IMR-90 (cell line): ENCODE results near the gene AGAP1. TPM values are rescaled to one million over a fixed set of nuclear protein-coding genes. Genes with fewer than 3 reads are reported as not detected.

ENCODE experiments used
- ATAC-seq: fragments of 200-7000 bp; cut with Tn5 transposase; 2 replicates; pipeline ENCODE4 v1.9.1; 2020; ENCODE audit warnings: low read depth, mild to moderate bottlenecking, moderate library complexity
- BruUV-seq: library from RNA; stranded (reverse); fragments of 400-500 nt; replicated peaks from 2 replicates; lab custom pipeline; 2021; lab: Mats Ljungman, UMichigan
- CTCF ChIA-PET: fragments of 300-600 bp; formaldehyde crosslinking; extraction: SDS; loops from one replicate; lab custom pipeline; 2021; ENCODE audit warnings: antibody characterized with exemption; lab: Yijun Ruan, JAX
- POLR2A ChIA-PET: fragments of 300-600 bp; sonication (Branson Sonifier 250); formaldehyde crosslinking; loops from one replicate; lab custom pipeline; 2022; ENCODE audit warnings: antibody characterized with exemption; ENCODE audit not compliant: unreplicated experiment; lab: Charles Lee
- DNase-seq: peaks from one replicate; pipeline ENCODE4 v3.0.0; 2013
- H2AFZ ChIP-seq: replicated peaks from 2 replicates; pipeline ENCODE3; 2013; ENCODE audit warnings: low read length, mild to moderate bottlenecking; ENCODE audit not compliant: poor library complexity
- H2AK5ac ChIP-seq: 2 replicates; pipeline ENCODE4 v1.6.1; 2013; ENCODE audit warnings: low read depth, low read length, inconsistent platforms
- H2AK9ac ChIP-seq: replicated peaks from 2 replicates; pipeline ENCODE3; 2013; ENCODE audit warnings: mild to moderate bottlenecking, low read depth, low read length, moderate library complexity; ENCODE audit not compliant: poor library complexity
- H2BK120ac ChIP-seq: 2 replicates; pipeline ENCODE4 v1.6.1; 2013; ENCODE audit warnings: low read depth, low read length, inconsistent platforms
- H2BK15ac ChIP-seq: 3 replicates; pipeline ENCODE4 v1.6.1; 2013; ENCODE audit warnings: low read depth, low read length, inconsistent platforms
- H2BK20ac ChIP-seq: 2 replicates; pipeline ENCODE4 v1.6.1; 2013; ENCODE audit warnings: low read depth, mild to moderate bottlenecking, inconsistent platforms, low read length, moderate library complexity
- H2BK5ac ChIP-seq: 2 replicates; pipeline ENCODE4 v1.6.1; 2013; ENCODE audit warnings: mild to moderate bottlenecking, low read depth, low read length, inconsistent platforms; ENCODE audit not compliant: poor library complexity, severe bottlenecking
- H3K14ac ChIP-seq: replicated peaks from 2 replicates; pipeline ENCODE4 v1.6.1; 2013; ENCODE audit warnings: low read depth, low read length, inconsistent platforms
- H3K18ac ChIP-seq: 2 replicates; pipeline ENCODE4 v1.6.1; 2013; ENCODE audit warnings: low read depth, low read length, control low read depth
- H3K23ac ChIP-seq: 2 replicates; pipeline ENCODE4 v1.6.1; 2013; ENCODE audit warnings: low read depth, low read length, inconsistent platforms
- H3K27ac ChIP-seq: 2 replicates; pipeline ENCODE4 v1.5.1; 2013; ENCODE audit warnings: mild to moderate bottlenecking, control low read depth, low read length; ENCODE audit not compliant: insufficient read depth
- H3K27me3 ChIP-seq: 2 replicates; pipeline ENCODE4 v1.6.1; 2013; ENCODE audit warnings: low read length; ENCODE audit not compliant: control insufficient read depth, insufficient read depth
- H3K36me3 ChIP-seq: 2 replicates; pipeline ENCODE4 v1.6.1; 2013; ENCODE audit warnings: low read length, mixed read lengths; ENCODE audit not compliant: control insufficient read depth, insufficient read depth
- H3K4ac ChIP-seq: 2 replicates; pipeline ENCODE4 v1.6.1; 2013; ENCODE audit warnings: low read depth, low read length, inconsistent platforms
- H3K4me1 ChIP-seq: 2 replicates; pipeline ENCODE4 v1.6.1; 2013; ENCODE audit warnings: low read length, mixed read lengths; ENCODE audit not compliant: control insufficient read depth, insufficient read depth
- H3K4me2 ChIP-seq: 2 replicates; pipeline ENCODE4 v1.6.1; 2013; ENCODE audit warnings: low read depth, mild to moderate bottlenecking, control low read depth, low read length, moderate library complexity
- H3K4me3 ChIP-seq: 2 replicates; pipeline ENCODE4 v1.5.1; 2013; ENCODE audit warnings: low read depth, mild to moderate bottlenecking, control low read depth, low read length, moderate library complexity; ENCODE audit not compliant: insufficient read depth
- H3K56ac ChIP-seq: 2 replicates; pipeline ENCODE4 v1.6.1; 2013; ENCODE audit warnings: low read length, inconsistent platforms; ENCODE audit not compliant: insufficient read depth; ENCODE audit errors: extremely low read depth
- H3K79me1 ChIP-seq, 2 experiments: 2 replicates each; pipeline ENCODE4 v1.6.1; 2013; ENCODE audit warnings: low read length in 2 of 2, inconsistent platforms in 1 of 2, low read depth in 1 of 2
- H3K9ac ChIP-seq: 2 replicates; pipeline ENCODE4 v1.6.1; 2013; ENCODE audit warnings: low read depth, low read length, control low read depth
- H3K9me1 ChIP-seq: 2 replicates; pipeline ENCODE4 v1.6.1; 2013; ENCODE audit warnings: low read length, inconsistent platforms; ENCODE audit not compliant: insufficient read depth
- H3K9me3 ChIP-seq: 2 replicates; pipeline ENCODE4 v1.6.1; 2013; ENCODE audit warnings: low read length; ENCODE audit not compliant: control insufficient read depth, insufficient read depth
- H4K20me1 ChIP-seq: 2 replicates; pipeline ENCODE4 v1.6.1; 2013; ENCODE audit warnings: low read length, inconsistent platforms; ENCODE audit not compliant: insufficient read depth
- H4K5ac ChIP-seq: 2 replicates; pipeline ENCODE4 v1.6.1; 2013; ENCODE audit warnings: mild to moderate bottlenecking, low read depth, low read length, control low read depth
- H4K8ac ChIP-seq, 2 experiments: 2 replicates each; pipeline ENCODE4 v1.6.1; 2013; ENCODE audit warnings: low read depth in 2 of 2, low read length in 2 of 2, control low read depth in 1 of 2, inconsistent platforms in 1 of 2
- H4K91ac ChIP-seq: 2 replicates; pipeline ENCODE4 v1.6.1; 2013; ENCODE audit warnings: low read depth, low read length, inconsistent platforms; ENCODE audit not compliant: insufficient read depth
- BHLHE40 ChIP-seq: fragments of 150-350 bp; IDR thresholded peaks from 2 replicates; pipeline ENCODE4 v1.6.1; 2016; ENCODE audit warnings: mild to moderate bottlenecking, low read depth, low read length
- CEBPB ChIP-seq: IDR thresholded peaks from 2 replicates; pipeline ENCODE4 v1.6.1; 2012; ENCODE audit warnings: low read depth, low read length, improper control_type of control experiment
- CHD1 ChIP-seq: IDR thresholded peaks from 2 replicates; pipeline ENCODE4 v1.6.1; 2012; ENCODE audit warnings: low read depth, low read length, improper control_type of control experiment
- FOS ChIP-seq: fragments of 150-350 bp; IDR thresholded peaks from 2 replicates; pipeline ENCODE4 v1.6.1; 2016; ENCODE audit warnings: low read depth, low read length
- MAZ ChIP-seq: IDR thresholded peaks from 2 replicates; pipeline ENCODE4 v1.6.1; 2012; ENCODE audit warnings: low read depth, mild to moderate bottlenecking, low read length, improper control_type of control experiment, moderate library complexity, borderline replicate concordance
- MXI1 ChIP-seq: IDR thresholded peaks from 2 replicates; pipeline ENCODE4 v1.6.1; 2012; ENCODE audit warnings: low read depth, mild to moderate bottlenecking, low read length, moderate library complexity, borderline replicate concordance
- NFE2L2 ChIP-seq: fragments of 150-350 bp; IDR thresholded peaks from 2 replicates; pipeline ENCODE4 v1.6.1; 2016; ENCODE audit warnings: low read depth, mild to moderate bottlenecking, low read length
- POLR2A ChIP-seq: IDR thresholded peaks from 2 replicates; pipeline ENCODE4 v1.6.1; 2012; ENCODE audit warnings: mild to moderate bottlenecking, low read depth, low read length
- RAD21 ChIP-seq: IDR thresholded peaks from 2 replicates; pipeline ENCODE4 v1.6.1; 2012; ENCODE audit warnings: low read length, improper control_type of control experiment
- RCOR1 ChIP-seq: IDR thresholded peaks from 2 replicates; pipeline ENCODE4 v1.6.1; 2012; ENCODE audit warnings: mild to moderate bottlenecking, low read length, improper control_type of control experiment; ENCODE audit not compliant: insufficient replicate concordance
- RFX5 ChIP-seq: IDR thresholded peaks from 2 replicates; pipeline ENCODE4 v1.8.0; 2012; ENCODE audit warnings: low read depth, mild to moderate bottlenecking, low read length, moderate library complexity
- SMC3 ChIP-seq: fragments of 150-350 bp; IDR thresholded peaks from 2 replicates; pipeline ENCODE4 v1.6.1; 2016; ENCODE audit warnings: low read depth, mild to moderate bottlenecking, antibody characterized with exemption, low read length, moderate library complexity
- WGBS, 2 experiments: methylation state at CpG; one replicate each; pipeline versions ENCODE4 v1.1.5 to v1.1.7; 2013; ENCODE audit warnings: missing lambda C conversion rate in 2 of 2; ENCODE audit not compliant: insufficient read length in 1 of 2; ENCODE audit errors: extremely low coverage in 2 of 2; 5-methylcytosine and 5-hydroxymethylcytosine counted together
- dilution Hi-C: fragments of 300-500 bp; cut with HindIII; formaldehyde crosslinking; loops from one replicate; pipeline ENCODE4 v1.14.3; 2018; ENCODE audit warnings: low sequenced_read_pairs; ENCODE audit not compliant: unreplicated experiment
- in situ Hi-C: fragments of 300-500 bp; cut with MboI; formaldehyde crosslinking; loops from 3 replicates; pipeline ENCODE4 v1.14.3; 2019; ENCODE audit warnings: low sequenced_read_pairs, inconsistent platforms, mixed read lengths
- intact Hi-C: fragments of 100-400 bp; cut with micrococcal nuclease; formaldehyde crosslinking; loops from 2 replicates; pipeline ENCODE4 v1.10.0; 2022
- polyA plus RNA-seq, 3 experiments: library from polyadenylated mRNA; depleted of rRNA; stranded (reverse); fragments of >200 nt; gene quantifications; 2 replicates each; pipeline ENCODE4 v1.2.3, GENCODE V29; 2012; ENCODE audit warnings: low replicate concordance in 1 of 3
- total RNA-seq: library from RNA; depleted of rRNA; stranded (reverse); fragments of >200 nt; gene quantifications from 2 replicates; pipeline ENCODE4 v1.2.3, GENCODE V29; 2012
- TF ChIP-seq, protein P1 (sequence below): fragments of 150-350 bp; IDR thresholded peaks from 2 replicates; pipeline ENCODE4 v1.6.1; 2016; ENCODE audit warnings: low read depth, mild to moderate bottlenecking, low read length, moderate library complexity, borderline replicate concordance
- TF ChIP-seq, protein P2 (sequence below): fragments of 150-350 bp; IDR thresholded peaks from 2 replicates; pipeline ENCODE4 v1.6.1; 2017; ENCODE audit warnings: mild to moderate bottlenecking, antibody characterized with exemption, low read length, low read depth
- TF ChIP-seq, protein P3 (sequence below): conservative IDR thresholded peaks from 2 replicates; pipeline ENCODE4 v1.5.1; 2012; ENCODE audit warnings: mild to moderate bottlenecking, low read depth, low read length, improper control_type of control experiment

Gene AGAP1
- total and polyA plus RNA-seq, 2 of the 4 experiments (the other 2 are of a cell fraction): 15.1 to 16.4 TPM

DNA sequence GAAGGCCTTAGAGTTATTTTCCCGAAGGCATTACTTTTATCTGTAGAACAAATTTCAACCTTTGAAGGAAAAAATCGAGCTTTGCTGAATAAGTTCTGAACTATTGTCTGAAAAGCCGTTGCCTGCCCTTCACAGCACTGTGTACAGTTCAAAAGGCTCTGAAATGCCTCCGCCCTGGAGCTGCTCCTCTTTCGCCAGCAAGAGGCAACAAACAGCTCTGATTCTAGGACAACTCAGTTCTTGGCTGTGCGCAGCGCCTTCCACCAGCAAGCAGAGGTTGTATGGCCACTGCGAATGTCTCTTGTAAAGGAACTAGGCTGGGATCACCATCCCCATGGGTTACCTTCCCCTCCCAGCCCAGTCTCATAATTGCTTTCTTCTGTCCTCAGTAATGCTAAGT, 365.8 kb downstream of the AGAP1 start:
- H3K36me3 ChIP-seq: no peaks in the 10 kb centered on the region
- H2AK5ac ChIP-seq: no peak overlapping the region
- no TSS peak for BruUV-seq
- CTCF ChIA-PET: interaction anchor here (0.6 kb wide), 3 partner anchors 162 to 512 kb away, joined by 4 to 5 read pairs (median 4); no protein-coding TSS in a partner anchor
- WGBS, 2 experiments: 55% methylated on average over 2 of the region's 8 CpGs; no CpG with 5 or more reads in 1 of the 2 experiments
- in situ Hi-C loops (no loop called here), dilution Hi-C loops (no loop called here), intact Hi-C loops (no loop called here)
- H2BK15ac ChIP-seq: no peak overlapping the region
- H3K18ac ChIP-seq: no peak overlapping the region
- H2AFZ ChIP-seq: no peak overlapping the region
- no peaks in the 10 kb centered on the region for H3K9me3 ChIP-seq
- H3K79me1 ChIP-seq: peaks cover 3 to 7% of the 10 kb centered on the region in 2 experiments; a peak in 1 of 4 replicates
- no peak overlapping the region for H3K23ac ChIP-seq
- DNase-seq (no peak), ATAC-seq (no peak)
- H2BK120ac ChIP-seq: no peak overlapping the region
- peaks cover 12% of the 10 kb centered on the region for H3K9me1 ChIP-seq
- no peak overlapping the region for H2AK9ac ChIP-seq
- no peak overlapping the region for H4K5ac ChIP-seq
- no peak overlapping the region for H3K4me3 ChIP-seq
- no peak overlapping the region for H3K9ac ChIP-seq
- H3K14ac ChIP-seq: no peak overlapping the region
- H3K4me2 ChIP-seq: no peak overlapping the region
- 0 out of 2 replicates have a peak, but pooled peaks cover 2% of the 10 kb centered on the region for H3K4me1 ChIP-seq
- POLR2A ChIA-PET: no interaction called here
- H2BK20ac ChIP-seq: no peak overlapping the region
- H3K27me3 ChIP-seq: no peaks in the 10 kb centered on the region
- H3K27ac ChIP-seq: no peak overlapping the region
- TF ChIP-seq NFE2L2: no peak
- TF ChIP-seq RFX5: no peak
- no peak for TF ChIP-seq MAZ
- no peak for TF ChIP-seq SMC3
- TF ChIP-seq MXI1: no peak
- TF ChIP-seq, protein P1, sequence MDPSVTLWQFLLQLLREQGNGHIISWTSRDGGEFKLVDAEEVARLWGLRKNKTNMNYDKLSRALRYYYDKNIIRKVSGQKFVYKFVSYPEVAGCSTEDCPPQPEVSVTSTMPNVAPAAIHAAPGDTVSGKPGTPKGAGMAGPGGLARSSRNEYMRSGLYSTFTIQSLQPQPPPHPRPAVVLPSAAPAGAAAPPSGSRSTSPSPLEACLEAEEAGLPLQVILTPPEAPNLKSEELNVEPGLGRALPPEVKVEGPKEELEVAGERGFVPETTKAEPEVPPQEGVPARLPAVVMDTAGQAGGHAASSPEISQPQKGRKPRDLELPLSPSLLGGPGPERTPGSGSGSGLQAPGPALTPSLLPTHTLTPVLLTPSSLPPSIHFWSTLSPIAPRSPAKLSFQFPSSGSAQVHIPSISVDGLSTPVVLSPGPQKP: no peak
- TF ChIP-seq, protein P2, sequence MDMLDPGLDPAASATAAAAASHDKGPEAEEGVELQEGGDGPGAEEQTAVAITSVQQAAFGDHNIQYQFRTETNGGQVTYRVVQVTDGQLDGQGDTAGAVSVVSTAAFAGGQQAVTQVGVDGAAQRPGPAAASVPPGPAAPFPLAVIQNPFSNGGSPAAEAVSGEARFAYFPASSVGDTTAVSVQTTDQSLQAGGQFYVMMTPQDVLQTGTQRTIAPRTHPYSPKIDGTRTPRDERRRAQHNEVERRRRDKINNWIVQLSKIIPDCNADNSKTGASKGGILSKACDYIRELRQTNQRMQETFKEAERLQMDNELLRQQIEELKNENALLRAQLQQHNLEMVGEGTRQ: no peak
- TF ChIP-seq POLR2A: no peak
- no peak for TF ChIP-seq CEBPB
- TF ChIP-seq CHD1: no peak
- TF ChIP-seq FOS: no peak
- TF ChIP-seq RCOR1: no peak
- no peak for TF ChIP-seq RAD21
- TF ChIP-seq, protein P3, sequence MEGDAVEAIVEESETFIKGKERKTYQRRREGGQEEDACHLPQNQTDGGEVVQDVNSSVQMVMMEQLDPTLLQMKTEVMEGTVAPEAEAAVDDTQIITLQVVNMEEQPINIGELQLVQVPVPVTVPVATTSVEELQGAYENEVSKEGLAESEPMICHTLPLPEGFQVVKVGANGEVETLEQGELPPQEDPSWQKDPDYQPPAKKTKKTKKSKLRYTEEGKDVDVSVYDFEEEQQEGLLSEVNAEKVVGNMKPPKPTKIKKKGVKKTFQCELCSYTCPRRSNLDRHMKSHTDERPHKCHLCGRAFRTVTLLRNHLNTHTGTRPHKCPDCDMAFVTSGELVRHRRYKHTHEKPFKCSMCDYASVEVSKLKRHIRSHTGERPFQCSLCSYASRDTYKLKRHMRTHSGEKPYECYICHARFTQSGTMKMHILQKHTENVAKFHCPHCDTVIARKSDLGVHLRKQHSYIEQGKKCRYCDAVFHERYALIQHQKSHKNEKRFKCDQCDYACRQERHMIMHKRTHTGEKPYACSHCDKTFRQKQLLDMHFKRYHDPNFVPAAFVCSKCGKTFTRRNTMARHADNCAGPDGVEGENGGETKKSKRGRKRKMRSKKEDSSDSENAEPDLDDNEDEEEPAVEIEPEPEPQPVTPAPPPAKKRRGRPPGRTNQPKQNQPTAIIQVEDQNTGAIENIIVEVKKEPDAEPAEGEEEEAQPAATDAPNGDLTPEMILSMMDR: no peak
- TF ChIP-seq BHLHE40: no peak
- H3K4ac ChIP-seq: no peak overlapping the region
- no peak overlapping the region for H4K91ac ChIP-seq
- H3K56ac ChIP-seq: no peak overlapping the region
- H2BK5ac ChIP-seq: no peak overlapping the region
- H4K8ac ChIP-seq: no peak overlapping the region
- H4K20me1 ChIP-seq: 0 out of 2 replicates have a peak, but pooled peaks cover 3% of the 10 kb centered on the region
